HepG2 (cell line): ENCODE results near the gene GIPC1. TPM values are rescaled to one million over a fixed set of nuclear protein-coding genes. Genes with fewer than 3 reads are reported as not detected.

ENCODE experiments used
- DMAP1 ChIP-seq: IDR thresholded peaks from 2 replicates; pipeline ENCODE4 v1.6.1; 2016
- DNMT1 ChIP-seq: sonication (generic); formaldehyde crosslinking; IDR thresholded peaks from 2 replicates; pipeline ENCODE4 v1.5.1; 2020; ENCODE audit warnings: mild to moderate bottlenecking, missing genetic modification reagents
- E2F2 ChIP-seq: sonication (generic); formaldehyde crosslinking; IDR thresholded peaks from 2 replicates; pipeline ENCODE4 v1.4.0; 2020; ENCODE audit warnings: missing genetic modification reagents, borderline replicate concordance
- EEA1 ChIP-seq: sonication (generic); formaldehyde crosslinking; IDR thresholded peaks from 2 replicates; pipeline ENCODE4 v1.5.1; 2020; ENCODE audit warnings: mild to moderate bottlenecking, missing genetic modification reagents, borderline replicate concordance
- ETV6 ChIP-seq: sonication (generic); formaldehyde crosslinking; conservative IDR thresholded peaks from 2 replicates; pipeline ENCODE4 v1.4.0; 2020; ENCODE audit warnings: missing genetic modification reagents
- FLYWCH1 ChIP-seq: sonication (generic); formaldehyde crosslinking; IDR thresholded peaks from 2 replicates; pipeline ENCODE4 v1.8.1; 2023; ENCODE audit warnings: mild to moderate bottlenecking, missing genetic modification reagents
- FOSL2 ChIP-seq: sonication (generic); formaldehyde crosslinking; IDR thresholded peaks from 2 replicates; pipeline ENCODE4 v1.4.0; 2020; ENCODE audit warnings: missing genetic modification reagents
- HDAC6 ChIP-seq: fragments of 200-600 bp; sonication (generic); IDR thresholded peaks from 2 replicates; pipeline ENCODE4 v1.7.0; 2017; ENCODE audit warnings: mild to moderate bottlenecking, antibody characterized with exemption, low read length, low read depth
- HNRNPLL ChIP-seq: fragments of 200-400 bp; formaldehyde crosslinking; IDR thresholded peaks from 2 replicates; pipeline ENCODE4 v1.6.1; 2017; ENCODE audit warnings: mild to moderate bottlenecking, low read depth, low read length; ENCODE audit not compliant: poor library complexity, severe bottlenecking
- LBX2 ChIP-seq: sonication (generic); formaldehyde crosslinking; IDR thresholded peaks from 2 replicates; pipeline ENCODE4 v1.5.0; 2020; ENCODE audit warnings: missing genetic modification reagents, mild to moderate bottlenecking, borderline replicate concordance
- MATR3 ChIP-seq: sonication (generic); formaldehyde crosslinking; IDR thresholded peaks from 2 replicates; pipeline ENCODE4 v1.4.0; 2020; ENCODE audit warnings: missing genetic modification reagents
- MED8 ChIP-seq: sonication (generic); formaldehyde crosslinking; IDR thresholded peaks from 2 replicates; pipeline ENCODE4 v1.8.1; 2023; ENCODE audit warnings: mild to moderate bottlenecking, missing genetic modification reagents; ENCODE audit not compliant: insufficient replicate concordance
- MXI1 ChIP-seq: IDR thresholded peaks from 3 replicates; pipeline ENCODE4 v1.6.1; 2012; ENCODE audit warnings: low read depth, low read length, inconsistent platforms, borderline replicate concordance
- NKX3-1 ChIP-seq: sonication (generic); formaldehyde crosslinking; IDR thresholded peaks from 2 replicates; pipeline ENCODE4 v1.5.0; 2020; ENCODE audit warnings: missing genetic modification reagents
- NR2C2 ChIP-seq: sonication (generic); formaldehyde crosslinking; IDR thresholded peaks from 2 replicates; pipeline ENCODE4 v1.4.0; 2020; ENCODE audit warnings: missing genetic modification reagents, mild to moderate bottlenecking, moderate library complexity, borderline replicate concordance
- RARG ChIP-seq: sonication (generic); formaldehyde crosslinking; IDR thresholded peaks from 2 replicates; pipeline ENCODE4 v1.4.0; 2020; ENCODE audit warnings: low read depth, mild to moderate bottlenecking, missing genetic modification reagents
- RBFOX2 ChIP-seq: fragments of 200-400 bp; formaldehyde crosslinking; IDR thresholded peaks from 2 replicates; pipeline ENCODE4 v1.6.1; 2017; ENCODE audit warnings: low read depth, mild to moderate bottlenecking, low read length
- SMYD3 ChIP-seq: sonication (generic); formaldehyde crosslinking; IDR thresholded peaks from 2 replicates; pipeline ENCODE4 v1.8.1; 2023; ENCODE audit warnings: mild to moderate bottlenecking, missing genetic modification reagents
- ZNF121 ChIP-seq: sonication (generic); formaldehyde crosslinking; IDR thresholded peaks from 2 replicates; pipeline ENCODE4 v1.5.0; 2020; ENCODE audit warnings: mild to moderate bottlenecking, missing genetic modification reagents
- ZNF180 ChIP-seq: sonication (generic); formaldehyde crosslinking; IDR thresholded peaks from 2 replicates; pipeline ENCODE4 v1.4.0; 2020; ENCODE audit warnings: low read depth, missing genetic modification reagents, borderline replicate concordance
- ZNF629 ChIP-seq: sonication (generic); formaldehyde crosslinking; conservative IDR thresholded peaks from 2 replicates; pipeline ENCODE4 v1.5.0; 2020; ENCODE audit warnings: missing genetic modification reagents
- ZNF75D ChIP-seq: sonication (generic); formaldehyde crosslinking; IDR thresholded peaks from 2 replicates; pipeline ENCODE4 v1.8.1; 2023; ENCODE audit warnings: missing genetic modification reagents, mild to moderate bottlenecking, borderline replicate concordance
- polyA plus RNA-seq, 8 experiments: library from polyadenylated mRNA; depleted of rRNA in 3 of 8; stranded (reverse) in 7 of 8; unstranded in 1 of 8; fragments of >200 nt; fragmentation: Illumina TruSeq in 4 of 8; extraction: Trizol in 4 of 8; gene quantifications; 2 replicates each; pipeline versions ENCODE4 v1.2.1 to v1.2.3, GENCODE V29; 2011 to 2016; ENCODE audit warnings: low read depth in 4 of 8, missing spikeins in 1 of 8, mixed read lengths in 1 of 8; ENCODE audit not compliant: insufficient read depth in 1 of 8
- total RNA-seq, 5 experiments: library from RNA; depleted of rRNA; stranded (reverse); fragments of >200 nt; fragmentation: Illumina TruSeq; extraction: Trizol; gene quantifications; 2 replicates each; pipeline ENCODE4 v1.2.3, GENCODE V29; 2016; ENCODE audit warnings: low read depth in 1 of 5
- TF ChIP-seq, protein P1 (sequence below): sonication (generic); formaldehyde crosslinking; IDR thresholded peaks from 2 replicates; pipeline ENCODE4 v1.8.1; 2022; ENCODE audit warnings: low read depth, mild to moderate bottlenecking, missing genetic modification reagents
- TF ChIP-seq, protein P2 (sequence below): IDR thresholded peaks from 2 replicates; pipeline ENCODE4 v1.6.1; 2016; ENCODE audit warnings: control low read depth
- TF ChIP-seq, protein P3 (sequence below): sonication (generic); formaldehyde crosslinking; IDR thresholded peaks from 2 replicates; pipeline ENCODE4 v1.5.0; 2020; ENCODE audit warnings: missing genetic modification reagents

Gene GIPC1
- total and polyA plus RNA-seq, 2 of the 13 experiments (the other 11 are each of a cell fraction or from before 2014, with no cell fraction given) = 27.1 to 48.1 TPM

GRCh38 chr19:14519860-14520407 is 24.0 kb upstream of the GIPC1 start (continued):
- TF ChIP-seq E2F2 (no peak), DMAP1 (peak; percentile 35; the same call in 1 of the 2 replicates), NR2C2 (no peak; the same call in 1 of the 2 replicates), ZNF121 (CRISPR knock-in tag) (no peak), FLYWCH1 (CRISPR knock-in tag) (no peak), ZNF629 (CRISPR knock-in tag) (0 out of 2 replicates have a peak, but pooled peaks have one; percentile 15), ZNF75D (no peak), ETV6 (CRISPR knock-in tag) (no peak), EEA1 (CRISPR knock-in tag) (no peak), MATR3 (CRISPR knock-in tag) (no peak), ZNF180 (CRISPR knock-in tag) (no peak), DNMT1 (CRISPR knock-in tag) (no peak), RARG (CRISPR knock-in tag) (no peak), RBFOX2 (no peak), SMYD3 (0 out of 2 replicates have a peak, but pooled peaks have one; percentile 61), FOSL2 (CRISPR knock-in tag) (peak; percentile 96), HDAC6 (no peak), MED8 (CRISPR knock-in tag) (no peak), NKX3-1 (CRISPR knock-in tag) (0 out of 2 replicates have a peak, but pooled peaks have one; percentile 9), MXI1 (peak; percentile 78; the same call in 1 of the 3 replicates), HNRNPLL (no peak), LBX2 (CRISPR knock-in tag) (no peak)
- TF ChIP-seq, protein P1, sequence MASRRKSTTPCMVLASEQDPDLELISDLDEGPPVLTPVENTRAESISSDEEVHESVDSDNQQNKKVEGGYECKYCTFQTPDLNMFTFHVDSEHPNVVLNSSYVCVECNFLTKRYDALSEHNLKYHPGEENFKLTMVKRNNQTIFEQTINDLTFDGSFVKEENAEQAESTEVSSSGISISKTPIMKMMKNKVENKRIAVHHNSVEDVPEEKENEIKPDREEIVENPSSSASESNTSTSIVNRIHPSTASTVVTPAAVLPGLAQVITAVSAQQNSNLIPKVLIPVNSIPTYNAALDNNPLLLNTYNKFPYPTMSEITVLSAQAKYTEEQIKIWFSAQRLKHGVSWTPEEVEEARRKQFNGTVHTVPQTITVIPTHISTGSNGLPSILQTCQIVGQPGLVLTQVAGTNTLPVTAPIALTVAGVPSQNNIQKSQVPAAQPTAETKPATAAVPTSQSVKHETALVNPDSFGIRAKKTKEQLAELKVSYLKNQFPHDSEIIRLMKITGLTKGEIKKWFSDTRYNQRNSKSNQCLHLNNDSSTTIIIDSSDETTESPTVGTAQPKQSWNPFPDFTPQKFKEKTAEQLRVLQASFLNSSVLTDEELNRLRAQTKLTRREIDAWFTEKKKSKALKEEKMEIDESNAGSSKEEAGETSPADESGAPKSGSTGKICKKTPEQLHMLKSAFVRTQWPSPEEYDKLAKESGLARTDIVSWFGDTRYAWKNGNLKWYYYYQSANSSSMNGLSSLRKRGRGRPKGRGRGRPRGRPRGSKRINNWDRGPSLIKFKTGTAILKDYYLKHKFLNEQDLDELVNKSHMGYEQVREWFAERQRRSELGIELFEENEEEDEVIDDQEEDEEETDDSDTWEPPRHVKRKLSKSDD (CRISPR knock-in tag) = no peak
- TF ChIP-seq, protein P2, sequence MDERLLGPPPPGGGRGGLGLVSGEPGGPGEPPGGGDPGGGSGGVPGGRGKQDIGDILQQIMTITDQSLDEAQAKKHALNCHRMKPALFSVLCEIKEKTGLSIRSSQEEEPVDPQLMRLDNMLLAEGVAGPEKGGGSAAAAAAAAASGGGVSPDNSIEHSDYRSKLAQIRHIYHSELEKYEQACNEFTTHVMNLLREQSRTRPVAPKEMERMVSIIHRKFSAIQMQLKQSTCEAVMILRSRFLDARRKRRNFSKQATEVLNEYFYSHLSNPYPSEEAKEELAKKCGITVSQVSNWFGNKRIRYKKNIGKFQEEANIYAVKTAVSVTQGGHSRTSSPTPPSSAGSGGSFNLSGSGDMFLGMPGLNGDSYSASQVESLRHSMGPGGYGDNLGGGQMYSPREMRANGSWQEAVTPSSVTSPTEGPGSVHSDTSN (CRISPR knock-in tag) = no peak
- TF ChIP-seq, protein P3, sequence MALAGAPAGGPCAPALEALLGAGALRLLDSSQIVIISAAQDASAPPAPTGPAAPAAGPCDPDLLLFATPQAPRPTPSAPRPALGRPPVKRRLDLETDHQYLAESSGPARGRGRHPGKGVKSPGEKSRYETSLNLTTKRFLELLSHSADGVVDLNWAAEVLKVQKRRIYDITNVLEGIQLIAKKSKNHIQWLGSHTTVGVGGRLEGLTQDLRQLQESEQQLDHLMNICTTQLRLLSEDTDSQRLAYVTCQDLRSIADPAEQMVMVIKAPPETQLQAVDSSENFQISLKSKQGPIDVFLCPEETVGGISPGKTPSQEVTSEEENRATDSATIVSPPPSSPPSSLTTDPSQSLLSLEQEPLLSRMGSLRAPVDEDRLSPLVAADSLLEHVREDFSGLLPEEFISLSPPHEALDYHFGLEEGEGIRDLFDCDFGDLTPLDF (CRISPR knock-in tag) = no peak
